Measurements from ENCODE around the gene CFAP46.

GRCh38 chr10:132947843-132948242 lies 5.5 kb upstream of the CFAP46 start:
- TF ChIP-seq CTCF (IDR thresholded peaks at IDR 0.05; ENCODE audit: poor library complexity) (no peak), EZH2 (IDR thresholded peaks at IDR 0.05; ENCODE audit: borderline replicate concordance) (no peak), EZH2phosphoT487 (IDR thresholded peaks at IDR 0.05; ENCODE audit: low read depth, severe bottlenecking, unreplicated experiment) (no peak)

Data from hepatocyte (in vitro differentiated cells).